ENCODE measurements around the gene WDR26.

Gene WDR26

GRCh38 chr1:224435999-224436398 lies 1.4 kb upstream of the WDR26 start:
- in situ Hi-C loops (cut with MboI; ENCODE audit: low pct_unique_long_range_greater_than_20kb, low sequenced_read_pairs, unreplicated experiment), result no loop called here
- no peak for TF ChIP-seq CTCF (IDR thresholded peaks at IDR 0.05; ENCODE audit: extremely low read depth, insufficient read depth, missing control alignments)

DNA sequence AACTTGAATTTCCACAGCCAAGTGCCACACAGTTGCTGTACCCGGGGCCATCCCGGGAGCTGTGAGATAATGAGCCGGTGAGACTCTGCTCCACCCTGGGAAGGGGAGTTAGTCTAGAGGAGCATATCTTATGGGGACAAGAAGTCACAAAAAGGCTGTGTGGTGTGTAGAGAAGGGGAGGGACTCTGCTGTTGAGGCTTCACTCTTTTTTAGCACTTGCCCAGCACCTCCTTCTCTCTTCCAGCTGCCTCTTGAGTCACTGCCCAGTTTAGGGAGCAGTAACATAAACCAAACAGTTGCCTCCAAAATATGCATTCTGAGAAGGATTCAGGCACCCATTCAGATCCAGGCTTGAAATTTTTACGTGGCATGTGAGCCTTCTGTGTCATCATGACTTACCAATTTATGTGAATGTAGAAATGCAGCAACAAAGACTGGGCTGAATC lies 744 bp upstream of the WDR26 start:
- in situ Hi-C loops (cut with MboI; ENCODE audit: low pct_unique_long_range_greater_than_20kb, low sequenced_read_pairs, unreplicated experiment), result no loop called here
- peak; percentile 46 for DNase-seq (ENCODE audit: low spot score)

More at GRCh38 chr1:224435999-224436398, 1.4 kb upstream of the WDR26 start:
- DNase-seq (ENCODE audit: low spot score), result no peak

GRCh38 chr1:224433701-224434672 lies 610 bp downstream of the WDR26 start:
- DNase-seq (ENCODE audit: low spot score), result peak; percentile 44

More for the DNA sequence above, 744 bp upstream of the WDR26 start:
- TF ChIP-seq CTCF (IDR thresholded peaks at IDR 0.05; ENCODE audit: extremely low read depth, insufficient read depth, missing control alignments), result no peak

DNA sequence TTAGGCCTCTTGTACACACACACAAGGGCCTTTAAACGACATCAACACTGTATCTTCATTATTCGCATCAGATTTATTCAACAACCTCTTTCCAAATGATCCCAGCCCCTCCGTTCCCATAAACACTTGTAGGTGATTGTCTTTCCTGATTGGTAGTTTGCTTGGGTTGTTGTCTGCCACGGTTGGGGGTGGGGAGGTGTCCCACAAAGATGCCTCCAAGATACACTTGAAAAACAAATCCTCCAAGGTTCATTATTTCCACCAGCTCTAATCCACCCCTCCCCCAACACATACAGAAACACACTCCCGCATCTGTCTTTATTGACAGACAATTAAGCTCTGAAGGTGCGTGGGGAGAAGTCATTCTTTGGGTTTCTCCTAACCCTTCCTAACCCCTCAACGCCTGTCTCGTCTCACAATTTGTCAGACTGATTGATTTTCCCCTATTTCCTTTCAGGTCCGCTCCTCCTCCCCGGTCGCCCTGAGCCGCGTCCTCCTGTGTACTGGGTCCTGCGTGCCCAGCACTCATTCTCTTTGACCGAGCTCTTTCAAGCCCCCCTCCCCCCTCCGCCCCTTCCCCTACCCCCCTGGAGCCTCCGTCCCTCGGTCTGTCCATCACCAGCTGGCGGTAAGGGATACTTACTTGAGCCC lies 1.4 kb downstream of the WDR26 start:
- no peak for TF ChIP-seq CTCF (IDR thresholded peaks at IDR 0.05; ENCODE audit: extremely low read depth, insufficient read depth, missing control alignments)
- in situ Hi-C loops (cut with MboI; ENCODE audit: low pct_unique_long_range_greater_than_20kb, low sequenced_read_pairs, unreplicated experiment), result no loop called here
- DNase-seq (ENCODE audit: low spot score), result no peak

More at GRCh38 chr1:224433701-224434672, 610 bp downstream of the WDR26 start:
- in situ Hi-C loops (cut with MboI; ENCODE audit: low pct_unique_long_range_greater_than_20kb, low sequenced_read_pairs, unreplicated experiment), result no loop called here
- no peak for TF ChIP-seq CTCF (IDR thresholded peaks at IDR 0.05; ENCODE audit: extremely low read depth, insufficient read depth, missing control alignments)

GRCh38 chr1:224432672-224433040 lies 1.9 kb downstream of the WDR26 start:
- in situ Hi-C loops (cut with MboI; ENCODE audit: low pct_unique_long_range_greater_than_20kb, low sequenced_read_pairs, unreplicated experiment), result no loop called here
- TF ChIP-seq CTCF (IDR thresholded peaks at IDR 0.05; ENCODE audit: extremely low read depth, insufficient read depth, missing control alignments), result no peak
- DNase-seq (ENCODE audit: low spot score), result peak; percentile 24

- no peak for TF ChIP-seq CTCF (IDR thresholded peaks at IDR 0.05; ENCODE audit: extremely low read depth, insufficient read depth, missing control alignments)
- in situ Hi-C loops (cut with MboI; ENCODE audit: low pct_unique_long_range_greater_than_20kb, low sequenced_read_pairs, unreplicated experiment), result no loop called here
- DNase-seq (ENCODE audit: low spot score), result no peak
Measured at GRCh38 chr1:224432146-224432545, 2.5 kb downstream of the WDR26 start.
